HG03432 (cell line): ENCODE results near the gene MYO5C.

ENCODE experiments used
- ATAC-seq: cut with Tn5 transposase; IDR thresholded peaks from one replicate; pipeline ENCODE4 v1.9.1; 2021; ENCODE audit warnings: mild to moderate bottlenecking, moderate library complexity; ENCODE audit not compliant: unreplicated experiment

MYO5C gene

GRCh38 chr15:52295421-52296001, at the start of gene MYO5C:
TSS of gene MYO5C (minus strand) at chr15:52295804. CDS start at chr15:52295636, 168 bp downstream.
- ATAC-seq, result no peak

- ATAC-seq, result no peak
Measured at GRCh38 chr15:52344592-52344991, 49.0 kb upstream of the MYO5C start.

GRCh38 chr15:52343831-52344230, 48.2 kb upstream of the MYO5C start:
- no peak for ATAC-seq

GRCh38 chr15:52340093-52340492, 44.5 kb upstream of the MYO5C start:
- no peak for ATAC-seq

- no peak for ATAC-seq
Measured at GRCh38 chr15:52338891-52339290, 43.3 kb upstream of the MYO5C start.

- no peak for ATAC-seq
Measured at GRCh38 chr15:52338058-52338457, 42.5 kb upstream of the MYO5C start.

GRCh38 chr15:52337198-52337853, 41.7 kb upstream of the MYO5C start:
- no peak for ATAC-seq

GRCh38 chr15:52336529-52336928, 40.9 kb upstream of the MYO5C start:
- no peak for ATAC-seq

- ATAC-seq, result no peak
Measured at GRCh38 chr15:52334491-52335160, 39.0 kb upstream of the MYO5C start.

GRCh38 chr15:52331490-52332240, 36.1 kb upstream of the MYO5C start:
- ATAC-seq, result peak; percentile 94

GRCh38 chr15:52329987-52330386, 34.4 kb upstream of the MYO5C start:
- no peak for ATAC-seq

- no peak for ATAC-seq
Measured at GRCh38 chr15:52329150-52329549, 33.5 kb upstream of the MYO5C start.

- no peak for ATAC-seq
Measured at GRCh38 chr15:52328680-52329079, 33.1 kb upstream of the MYO5C start.

GRCh38 chr15:52326756-52327155, 31.2 kb upstream of the MYO5C start:
- ATAC-seq, result no peak

- no peak for ATAC-seq
Measured at GRCh38 chr15:52324109-52324508, 28.5 kb upstream of the MYO5C start.

GRCh38 chr15:52318729-52319500, 23.3 kb upstream of the MYO5C start:
- ATAC-seq, result no peak

GRCh38 chr15:52317688-52318087, 22.1 kb upstream of the MYO5C start:
- ATAC-seq, result no peak

GRCh38 chr15:52317022-52317421, 21.4 kb upstream of the MYO5C start:
- no peak for ATAC-seq

GRCh38 chr15:52309154-52309548, 13.5 kb upstream of the MYO5C start:
- ATAC-seq, result peak; percentile 86

- ATAC-seq, result peak; percentile 80
Measured at GRCh38 chr15:52308446-52309153, 13.0 kb upstream of the MYO5C start.
